Heart right ventricle (tissue), 16 donors: ENCODE measurements around the gene ETF1. TPM values are rescaled to one million over a fixed set of nuclear protein-coding genes. Genes with fewer than 3 reads are reported as not detected.

Experiments
- ATAC-seq, 8 donors: fragments of 200-7000 bp; cut with Tn5 transposase; one replicate each; pipeline ENCODE4 v1.9.1; 2020; ENCODE audit warnings: mild to moderate bottlenecking in 8 of 8, moderate library complexity in 8 of 8, moderate number of reproducible peaks in 1 of 8
- DNase-seq, 2 donors: peaks; one replicate each; pipeline ENCODE4 v3.0.0-alpha.2; 2020
- H3K27ac ChIP-seq, 10 donors: fragments of 200-600 bp; sonication (generic) in 2 of 10; one replicate each; pipeline versions ENCODE4 v1.5.0 to v1.8.0; 2020 to 2022; ENCODE audit warnings: mild to moderate bottlenecking in 3 of 10
- H3K27me3 ChIP-seq, 7 donors: fragments of 200-600 bp; one replicate each; pipeline ENCODE4 v1.8.0; 2021 to 2022; ENCODE audit warnings: mild to moderate bottlenecking in 2 of 7
- H3K36me3 ChIP-seq, 9 donors: fragments of 200-600 bp; sonication (generic) in 1 of 9; one replicate each; pipeline versions ENCODE4 v1.5.0 to v1.8.0; 2020 to 2022; ENCODE audit warnings: mild to moderate bottlenecking in 2 of 9
- H3K4me1 ChIP-seq, 9 donors: fragments of 200-600 bp; sonication (generic) in 1 of 9; one replicate each; pipeline versions ENCODE4 v1.5.0 to v1.8.0; 2020 to 2022; ENCODE audit warnings: mild to moderate bottlenecking in 4 of 9
- H3K4me3 ChIP-seq, 10 donors: fragments of 200-600 bp; sonication (generic) in 2 of 10; one replicate each; pipeline versions ENCODE4 v1.5.0 to v1.8.0; 2020 to 2022; ENCODE audit warnings: mild to moderate bottlenecking in 7 of 10, moderate library complexity in 2 of 10
- H3K9me3 ChIP-seq, 11 donors: fragments of 200-600 bp in 10 of 11; sonication (generic) in 2 of 11; one replicate each; pipeline versions ENCODE4 v1.5.0 to v1.8.0; 2013 to 2022; ENCODE audit warnings: mild to moderate bottlenecking in 2 of 11, control low read depth in 1 of 11, moderate library complexity in 1 of 11
- WGBS, 2 donors: extraction: QIAGEN DNeasy Blood & Tissue Kit; methylation state at CpG; one replicate each; pipeline ENCODE4 v1.1.7; 2013; ENCODE audit warnings: inconsistent platforms in 1 of 2; 5-methylcytosine and 5-hydroxymethylcytosine counted together
- intact Hi-C, 10 donors: fragments of 100-400 bp; cut with DNase I; formaldehyde crosslinking; loops; one replicate each; pipeline versions ENCODE4 v1.11.1 to v1.14.2; 2022
- polyA plus RNA-seq, 2 donors: library from polyadenylated mRNA; stranded (reverse); fragments of 200-250 nt; gene quantifications; one replicate each; pipeline ENCODE4 v1.2.3, GENCODE V29; 2013
- total RNA-seq, 10 donors: library from RNA; stranded (reverse); fragmentation: NEBNext Ultra II Directional in 3 of 10; extraction: Animal tissue kit (Norgen Biotek cat#: 25700) in 3 of 10; gene quantifications; one replicate each; pipeline versions ENCODE4 v1.2.1 to v1.2.4, GENCODE V29; 2021 to 2023
- TF ChIP-seq, protein P1 (sequence below), 9 donors: fragments of 200-600 bp; sonication (generic) in 2 of 9; IDR thresholded peaks; one replicate each; pipeline versions ENCODE4 v1.5.0 to v1.8.0; 2021 to 2022; ENCODE audit warnings: antibody characterized with exemption in 9 of 9, mild to moderate bottlenecking in 5 of 9, moderate library complexity in 1 of 9
- donor health status: Arrhythmogenic right ventricular cardiomyopathy.
- donor health status: ischemic (EF 13 %, LVEDD 7.1; RV severe dilation, severe dysfunction).
- donor health status: healthy with polysubstance abuse.
- donor health status: DM: no; HTN: yes; CAD: no.
- donor health status: DM: no; HTN: no; CAD: no.
- donor health status: ischemic (EF 25% LVEDD 6.9; RV normal size, moderate dysfunction).
- donor health status: ischemic (EF 25% LVEDD 5.7; RV mildly dilated, moderate dysfunction).
- donor health status: healthy.
- donor health status: DM: yes; HTN: yes; CAD: no.
- donor health status: Ischemic cardiomyopathy.
- donor health status: ischemic (EF 35%, LVEDD 5.7; RV mildly dilated, moderate dysfunction).
- donor health status: nonischemic (EF 11% LVEDD 7.7; RV severe dilation, severe dysfunction).
- donor health status: DM: yes; HTN: yes; CAD: no.
- donor health status: PGD.
- donor health status: ischemic (EF 29% LVEDD 5.4; RV normal size, mild dysfunction).
- donor health status: nonischemic (EF 23%, LVEDD 6.1; RV moderate dilation, normal function).

The ETF1 gene
- total and polyA plus RNA-seq, 12 donors = 17.9 to 113 (median 82.8) TPM

DNA sequence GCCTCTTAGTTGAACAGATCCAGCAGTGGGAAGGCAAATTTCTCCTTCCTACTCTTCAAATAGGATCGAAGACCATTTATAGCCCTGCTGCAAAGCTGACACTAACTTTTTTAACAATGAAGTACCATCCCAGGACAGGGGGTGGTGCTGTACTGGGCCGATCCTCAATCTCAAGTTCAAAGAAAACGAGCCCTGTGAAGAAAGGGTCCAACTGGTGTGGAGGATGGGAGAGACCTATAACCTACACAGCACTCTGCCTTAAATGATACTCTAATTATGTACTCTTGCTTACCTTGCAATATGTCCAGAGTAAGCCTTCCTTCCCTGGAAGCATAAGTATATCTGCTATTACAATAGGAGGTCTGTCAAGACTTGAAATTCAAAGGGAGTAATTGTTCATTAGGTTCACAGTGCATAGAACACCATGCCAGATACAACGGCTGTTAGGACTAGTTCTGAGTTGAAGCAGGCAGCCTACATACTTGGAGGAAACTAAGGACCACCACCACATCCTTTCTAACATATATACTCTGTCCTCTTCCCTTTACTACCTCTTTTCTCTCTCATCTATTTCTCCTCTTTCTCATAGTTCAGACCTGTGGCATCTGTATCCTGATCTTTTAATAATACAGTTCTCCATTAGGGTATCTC is 6.2 kb downstream of the ETF1 start:
- no peaks in the 10 kb centered on the region for H3K9me3 ChIP-seq
- TF ChIP-seq, protein P1, sequence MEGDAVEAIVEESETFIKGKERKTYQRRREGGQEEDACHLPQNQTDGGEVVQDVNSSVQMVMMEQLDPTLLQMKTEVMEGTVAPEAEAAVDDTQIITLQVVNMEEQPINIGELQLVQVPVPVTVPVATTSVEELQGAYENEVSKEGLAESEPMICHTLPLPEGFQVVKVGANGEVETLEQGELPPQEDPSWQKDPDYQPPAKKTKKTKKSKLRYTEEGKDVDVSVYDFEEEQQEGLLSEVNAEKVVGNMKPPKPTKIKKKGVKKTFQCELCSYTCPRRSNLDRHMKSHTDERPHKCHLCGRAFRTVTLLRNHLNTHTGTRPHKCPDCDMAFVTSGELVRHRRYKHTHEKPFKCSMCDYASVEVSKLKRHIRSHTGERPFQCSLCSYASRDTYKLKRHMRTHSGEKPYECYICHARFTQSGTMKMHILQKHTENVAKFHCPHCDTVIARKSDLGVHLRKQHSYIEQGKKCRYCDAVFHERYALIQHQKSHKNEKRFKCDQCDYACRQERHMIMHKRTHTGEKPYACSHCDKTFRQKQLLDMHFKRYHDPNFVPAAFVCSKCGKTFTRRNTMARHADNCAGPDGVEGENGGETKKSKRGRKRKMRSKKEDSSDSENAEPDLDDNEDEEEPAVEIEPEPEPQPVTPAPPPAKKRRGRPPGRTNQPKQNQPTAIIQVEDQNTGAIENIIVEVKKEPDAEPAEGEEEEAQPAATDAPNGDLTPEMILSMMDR (IDR thresholded peaks at IDR 0.05) = peak in 6 of 9 donors; percentile 15 to 35 (median 24)
- H3K27me3 ChIP-seq = no peaks in the 10 kb centered on the region
- peaks cover 0 to 45% (median 0%) of the 10 kb centered on the region in 9 donors for H3K36me3 ChIP-seq
- H3K4me3 ChIP-seq = no peak overlapping the region
- no peak overlapping the region for H3K27ac ChIP-seq
- peaks cover 11 to 77% (median 51%) of the 10 kb centered on the region in 9 donors for H3K4me1 ChIP-seq
- intact Hi-C loops = no loop called here
- peak in 5 of 8 donors; percentile 16 to 56 (median 42) for ATAC-seq
- WGBS, 2 donors = 60 to 65% methylated on average over 4 of the region's 4 CpGs
- DNase-seq = no peak

DNA sequence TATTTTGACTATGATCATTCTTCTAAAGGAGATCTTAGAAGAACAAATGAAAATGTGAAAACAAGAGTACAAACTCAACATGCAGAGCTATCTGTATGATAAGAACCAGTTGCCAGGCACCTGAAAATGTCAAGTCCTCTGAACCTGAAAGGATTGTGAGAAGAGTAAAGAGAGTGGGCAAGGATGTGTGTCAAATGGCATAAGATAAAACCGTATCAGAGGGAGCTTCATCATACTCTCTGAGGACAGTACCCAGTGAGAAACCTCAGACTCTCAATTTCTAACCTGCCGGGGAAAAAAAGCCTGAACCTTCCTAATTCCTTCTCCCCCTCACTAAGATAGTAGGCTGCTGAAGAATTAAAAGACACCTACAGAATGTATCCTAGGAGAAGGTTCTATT is 6.8 kb downstream of the ETF1 start:
- no peak overlapping the region for H3K27ac ChIP-seq
- TF ChIP-seq, protein P1 (IDR thresholded peaks at IDR 0.05) = no peak
- peaks cover 7 to 75% (median 45%) of the 10 kb centered on the region in 9 donors for H3K4me1 ChIP-seq
- ATAC-seq (peak in 1 of 8 donors; percentile 13), DNase-seq (no peak)
- no peak overlapping the region for H3K4me3 ChIP-seq
- H3K27me3 ChIP-seq = no peaks in the 10 kb centered on the region
- 41 to 50% methylated on average over 2 of the region's 2 CpGs for WGBS, 2 donors
- H3K9me3 ChIP-seq = no peaks in the 10 kb centered on the region
- intact Hi-C loops = no loop called here
- peaks cover 0 to 45% (median 0%) of the 10 kb centered on the region in 9 donors for H3K36me3 ChIP-seq

GRCh38 chr5:138533973-138534941 is 8.8 kb downstream of the ETF1 start:
- DNase-seq (no peak), ATAC-seq (no peak)
- no peak overlapping the region for H3K4me3 ChIP-seq
- H3K36me3 ChIP-seq = peaks cover 0 to 42% (median 0%) of the 10 kb centered on the region in 9 donors
- WGBS, 2 donors = 86 to 88% methylated on average over 5 of the region's 5 CpGs
- no peaks in the 10 kb centered on the region for H3K9me3 ChIP-seq
- H3K27me3 ChIP-seq = no peaks in the 10 kb centered on the region
- intact Hi-C loops = no loop called here
- TF ChIP-seq, protein P1 (IDR thresholded peaks at IDR 0.05) = no peak
- H3K27ac ChIP-seq = no peak overlapping the region
- peaks cover 0 to 55% (median 27%) of the 10 kb centered on the region in 9 donors for H3K4me1 ChIP-seq

DNA sequence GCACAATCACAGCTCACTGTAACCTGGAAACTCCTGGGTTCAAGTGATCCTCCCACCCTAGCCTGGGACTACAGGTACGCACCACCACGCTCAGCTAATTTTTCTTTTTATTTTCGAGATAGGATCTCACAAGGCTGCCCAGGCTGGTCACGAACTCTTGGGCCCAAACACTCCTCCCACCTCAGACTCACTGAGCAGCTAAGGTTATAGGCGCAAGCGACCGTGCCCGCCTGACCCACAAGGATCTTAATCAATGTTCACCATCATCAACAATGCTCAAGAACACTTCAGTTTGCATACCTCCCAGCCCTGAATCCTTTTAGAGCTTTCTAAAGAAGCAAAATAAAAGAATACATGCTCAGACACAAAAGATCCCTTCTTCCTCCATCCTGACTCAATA is 13.2 kb downstream of the ETF1 start:
- TF ChIP-seq, protein P1 (IDR thresholded peaks at IDR 0.05) = no peak
- intact Hi-C loops = no loop called here
- ATAC-seq = peak in 1 of 8 donors; percentile 11
- Histone ChIP-seq H3K27me3 (no peaks in the 10 kb centered on the region), H3K9me3 (no peaks in the 10 kb centered on the region), H3K4me3 (no peak overlapping the region), H3K36me3 (peaks cover 0 to 57% (median 0%) of the 10 kb centered on the region in 9 donors), H3K4me1 (peaks cover 0 to 33% (median 12%) of the 10 kb centered on the region in 9 donors), H3K27ac (no peak overlapping the region)
- DNase-seq = no peak
- 96 to 98% methylated on average over 8 of the region's 8 CpGs for WGBS, 2 donors
